ENCODE results near the gene FBXW8.

FBXW8 gene

GRCh38 chr12:116927244-116927940 lies 16.6 kb downstream of the FBXW8 start:
- H3K4me3 ChIP-seq (ENCODE audit: control insufficient read depth, low read depth, low read length): no peak overlapping the region
- TF ChIP-seq CTCF (IDR thresholded peaks at IDR 0.05; ENCODE audit: control insufficient read depth, insufficient read depth, low read depth, low read length, missing control alignments): no peak
- DNase-seq (ENCODE audit: low read depth): no peak

DNA sequence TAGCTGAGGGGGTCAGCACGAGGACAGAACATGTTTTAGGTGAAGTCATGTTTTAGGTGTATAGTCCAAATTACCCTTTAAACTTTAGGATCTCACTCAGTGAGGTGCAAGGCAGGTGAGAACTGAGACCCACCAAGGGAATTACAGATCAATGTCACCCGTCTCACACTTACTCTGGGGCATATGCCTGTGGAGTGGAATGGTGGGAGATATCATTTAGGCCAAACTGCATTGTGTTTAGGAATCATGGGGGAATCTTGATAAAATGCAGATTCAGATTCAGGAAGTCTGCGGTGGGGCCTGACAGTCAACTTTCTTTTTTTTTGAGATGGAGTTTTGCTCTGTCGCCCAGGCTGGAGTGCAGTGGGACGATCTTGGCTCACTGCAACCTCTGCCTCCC lies 17.8 kb downstream of the FBXW8 start:
- TF ChIP-seq CTCF (IDR thresholded peaks at IDR 0.05; ENCODE audit: control insufficient read depth, insufficient read depth, low read depth, low read length, missing control alignments): no peak
- H3K4me3 ChIP-seq (ENCODE audit: control insufficient read depth, low read depth, low read length): no peak overlapping the region
- DNase-seq (ENCODE audit: low read depth): no peak

DNA sequence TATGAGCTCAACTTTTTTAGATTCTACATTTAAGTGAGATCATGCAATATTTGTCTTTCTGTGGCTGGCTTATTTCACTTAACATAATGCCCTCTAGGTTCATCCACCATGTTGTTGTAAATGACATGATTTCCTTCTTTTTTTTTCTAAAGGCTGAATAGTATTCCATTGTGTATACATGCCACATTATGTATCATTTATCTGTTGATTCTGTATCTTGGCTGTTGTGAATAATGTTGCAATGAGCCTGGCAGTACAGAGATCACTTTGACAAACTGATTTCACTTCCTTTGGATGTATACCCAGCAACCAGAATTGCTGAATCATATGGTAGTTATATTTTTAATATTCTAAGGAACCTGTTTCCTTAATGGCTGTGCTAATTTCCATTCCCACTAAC lies 19.1 kb downstream of the FBXW8 start:
- no peak for TF ChIP-seq CTCF (IDR thresholded peaks at IDR 0.05; ENCODE audit: control insufficient read depth, insufficient read depth, low read depth, low read length, missing control alignments)
- no peak overlapping the region for H3K4me3 ChIP-seq (ENCODE audit: control insufficient read depth, low read depth, low read length)
- DNase-seq (ENCODE audit: low read depth): no peak

GRCh38 chr12:116931665-116932064 lies 20.9 kb downstream of the FBXW8 start:
- TF ChIP-seq CTCF (IDR thresholded peaks at IDR 0.05; ENCODE audit: control insufficient read depth, insufficient read depth, low read depth, low read length, missing control alignments): no peak
- H3K4me3 ChIP-seq (ENCODE audit: control insufficient read depth, low read depth, low read length): no peak overlapping the region
- DNase-seq (ENCODE audit: low read depth): no peak

DNA sequence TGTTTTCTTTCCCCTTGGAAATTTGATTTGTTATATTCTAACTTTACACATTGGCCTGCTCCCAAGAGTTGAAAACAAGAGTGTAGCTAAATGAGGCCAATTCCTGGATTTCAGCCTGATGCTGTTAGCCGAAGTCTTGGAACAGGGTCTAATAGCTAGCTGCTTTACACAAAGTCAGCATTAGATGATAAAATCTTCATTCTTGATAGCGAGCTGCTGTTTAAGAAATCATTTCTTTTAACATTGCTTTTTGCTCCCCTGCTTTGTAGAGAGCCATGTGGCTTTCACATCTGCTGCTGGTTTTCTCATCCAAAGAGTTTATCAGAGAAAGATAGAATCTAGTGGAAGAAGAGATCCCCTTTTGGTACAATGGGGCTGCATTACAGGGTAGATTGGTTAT lies 22.3 kb downstream of the FBXW8 start:
- DNase-seq (ENCODE audit: low read depth): no peak
- no peak for TF ChIP-seq CTCF (IDR thresholded peaks at IDR 0.05; ENCODE audit: control insufficient read depth, insufficient read depth, low read depth, low read length, missing control alignments)
- H3K4me3 ChIP-seq (ENCODE audit: control insufficient read depth, low read depth, low read length): no peak overlapping the region

GRCh38 chr12:116933512-116934246 lies 22.9 kb downstream of the FBXW8 start:
- no peak overlapping the region for H3K4me3 ChIP-seq (ENCODE audit: control insufficient read depth, low read depth, low read length)
- no peak for DNase-seq (ENCODE audit: low read depth)
- TF ChIP-seq CTCF (IDR thresholded peaks at IDR 0.05; ENCODE audit: control insufficient read depth, insufficient read depth, low read depth, low read length, missing control alignments): no peak
